Measurements from ENCODE around the gene EIF2S1.

- TF ChIP-seq CTCF (IDR thresholded peaks at IDR 0.05; ENCODE audit: poor library complexity, severe bottlenecking) (no peak), RAD21 (conservative IDR thresholded peaks at IDR 0.05) (no peak), EP300 (conservative IDR thresholded peaks at IDR 0.05; ENCODE audit: poor library complexity, severe bottlenecking) (no peak)
Observed at GRCh38 chr14:67411820-67412421, 51.8 kb downstream of the EIF2S1 start, which contains the start of gene PLEK2.
